Activated naive CD8-positive, alpha-beta T cell treated with anti-CD3 and anti-CD28 coated beads, Interleukin-2, amount 10 ng/mL, durations not matched to agents 7 days and 5 days (primary cell): ENCODE data around the gene C9orf152. TPM values are rescaled to one million over a fixed set of nuclear protein-coding genes. Genes with fewer than 3 reads are reported as not detected.
"Not testable (repeated sequence)": the region's sequence is repeated elsewhere in the genome, so short reads cannot be mapped to it uniquely, and the experiment has no call there.

ENCODE experiments used
- ATAC-seq: fragments of 150-1000 bp; cut with Tn5 transposase; one replicate; pipeline ENCODE4 v1.10.0; 2021; ENCODE audit warnings: low read depth, moderate library complexity
- POLR2A ChIA-PET: fragments of 350-600 bp; sonication (Branson Sonifier 250); formaldehyde crosslinking; loops from one replicate; lab custom pipeline; 2021; ENCODE audit warnings: antibody characterized with exemption; lab: Charles Lee
- DNase-seq: peaks from one replicate; pipeline ENCODE4 v3.0.0; 2021
- H3K27ac Mint-ChIP-seq: one replicate; pipeline ENCODE4 v1.8.0; 2022; ENCODE audit warnings: mild to moderate bottlenecking, mixed read lengths
- H3K27me3 Mint-ChIP-seq: one replicate; pipeline ENCODE4 v1.8.0; 2022; ENCODE audit warnings: mild to moderate bottlenecking, moderate library complexity, mixed read lengths
- H3K36me3 Mint-ChIP-seq: one replicate; pipeline ENCODE4 v1.8.0; 2021; ENCODE audit warnings: mild to moderate bottlenecking, mixed read lengths
- H3K4me1 Mint-ChIP-seq: one replicate; pipeline ENCODE4 v1.8.0; 2021; ENCODE audit warnings: mixed read lengths
- H3K4me3 Mint-ChIP-seq: one replicate; pipeline ENCODE4 v1.8.0; 2022; ENCODE audit warnings: mild to moderate bottlenecking, moderate library complexity, mixed read lengths
- H3K9me3 Mint-ChIP-seq: one replicate; pipeline ENCODE4 v1.8.0; 2021; ENCODE audit warnings: mixed read lengths
- total RNA-seq, 2 experiments: library from RNA; stranded (reverse); gene quantifications; one replicate each; pipeline ENCODE4 v1.2.3, GENCODE V29; 2021

C9orf152 gene
- not detected for total RNA-seq

DNA sequence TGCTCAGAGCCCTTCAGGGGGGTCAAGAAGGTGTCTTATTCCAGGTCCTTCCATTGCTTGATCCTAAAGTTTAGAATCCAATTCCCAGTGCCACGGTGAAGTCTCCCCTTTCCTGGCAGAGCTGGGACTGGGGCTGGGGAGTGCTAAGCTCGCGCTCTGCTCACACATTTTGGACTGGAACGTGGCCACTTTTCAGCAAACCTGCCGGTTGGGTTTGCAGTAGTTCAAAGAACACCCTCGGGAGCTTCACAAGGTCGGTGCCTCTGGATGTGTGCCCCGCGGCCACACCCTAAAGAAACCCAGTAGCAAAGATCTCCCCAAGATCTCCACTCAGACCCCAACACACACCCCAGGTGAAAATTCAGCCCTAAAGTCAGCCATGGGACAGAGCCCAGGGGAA, at the start of gene C9orf152:
Gene C9orf152 (minus strand): TSS at position 129 of the 400 bp plus-strand sequence. CDS start 580 bp downstream, outside the sequence.
- H3K27ac Mint-ChIP-seq: peak within 1 kb of the TSS; percentile 14
- peaks cover 3% of the 10 kb centered on the region for H3K9me3 Mint-ChIP-seq
- DNase-seq (no peak), ATAC-seq (no peak)
- H3K4me3 Mint-ChIP-seq: no peak within 1 kb of the TSS
- H3K4me1 Mint-ChIP-seq: no peaks in the 10 kb centered on the region
- POLR2A ChIA-PET: no interaction called here
- H3K36me3 Mint-ChIP-seq: no peaks in the 10 kb centered on the region
- peaks cover 6% of the 10 kb centered on the region for H3K27me3 Mint-ChIP-seq

GRCh38 chr9:110257097-110257841, 49.3 kb upstream of the C9orf152 start:
- peaks cover 12% of the 10 kb centered on the region for H3K27me3 Mint-ChIP-seq
- H3K4me3 Mint-ChIP-seq: peak overlapping the region; percentile 99
- DNase-seq: peak; percentile 35
- H3K36me3 Mint-ChIP-seq: peaks cover 7% of the 10 kb centered on the region
- no peaks in the 10 kb centered on the region for H3K9me3 Mint-ChIP-seq
- no peak for ATAC-seq
- H3K4me1 Mint-ChIP-seq: peaks cover 27% of the 10 kb centered on the region
- POLR2A ChIA-PET: interaction anchor here (0.5 to 1.8 kb wide), 8 partner anchors 59 to 1226 kb away, joined by 3 to 12 read pairs (median 4); partner anchors contain the start of gene ECPAS
- peak overlapping the region; percentile 99 for H3K27ac Mint-ChIP-seq

- H3K4me3 Mint-ChIP-seq: peak within 1 kb of the TSS; percentile 99
- peak within 1 kb of the TSS; percentile 99 for H3K27ac Mint-ChIP-seq
- H3K9me3 Mint-ChIP-seq: no peaks in the 10 kb centered on the region
- H3K36me3 Mint-ChIP-seq: peaks cover 7% of the 10 kb centered on the region
- ATAC-seq: peak; percentile 82
- peaks cover 27% of the 10 kb centered on the region for H3K4me1 Mint-ChIP-seq
- H3K27me3 Mint-ChIP-seq: peaks cover 9% of the 10 kb centered on the region
- POLR2A ChIA-PET: interaction anchor here (0.7 to 1.8 kb wide), 9 partner anchors 14 to 1227 kb away, joined by 3 to 12 read pairs (median 4); partner anchors contain the start of gene ECPAS
- DNase-seq: peak; percentile 92
Observed at GRCh38 chr9:110256380-110257096, 48.6 kb upstream of the C9orf152 start, which contains the start of gene TXN. Gene TXN, minus strand, starts transcription at chr9:110256507. Its CDS starts 72 bp downstream, at chr9:110256435.

DNA sequence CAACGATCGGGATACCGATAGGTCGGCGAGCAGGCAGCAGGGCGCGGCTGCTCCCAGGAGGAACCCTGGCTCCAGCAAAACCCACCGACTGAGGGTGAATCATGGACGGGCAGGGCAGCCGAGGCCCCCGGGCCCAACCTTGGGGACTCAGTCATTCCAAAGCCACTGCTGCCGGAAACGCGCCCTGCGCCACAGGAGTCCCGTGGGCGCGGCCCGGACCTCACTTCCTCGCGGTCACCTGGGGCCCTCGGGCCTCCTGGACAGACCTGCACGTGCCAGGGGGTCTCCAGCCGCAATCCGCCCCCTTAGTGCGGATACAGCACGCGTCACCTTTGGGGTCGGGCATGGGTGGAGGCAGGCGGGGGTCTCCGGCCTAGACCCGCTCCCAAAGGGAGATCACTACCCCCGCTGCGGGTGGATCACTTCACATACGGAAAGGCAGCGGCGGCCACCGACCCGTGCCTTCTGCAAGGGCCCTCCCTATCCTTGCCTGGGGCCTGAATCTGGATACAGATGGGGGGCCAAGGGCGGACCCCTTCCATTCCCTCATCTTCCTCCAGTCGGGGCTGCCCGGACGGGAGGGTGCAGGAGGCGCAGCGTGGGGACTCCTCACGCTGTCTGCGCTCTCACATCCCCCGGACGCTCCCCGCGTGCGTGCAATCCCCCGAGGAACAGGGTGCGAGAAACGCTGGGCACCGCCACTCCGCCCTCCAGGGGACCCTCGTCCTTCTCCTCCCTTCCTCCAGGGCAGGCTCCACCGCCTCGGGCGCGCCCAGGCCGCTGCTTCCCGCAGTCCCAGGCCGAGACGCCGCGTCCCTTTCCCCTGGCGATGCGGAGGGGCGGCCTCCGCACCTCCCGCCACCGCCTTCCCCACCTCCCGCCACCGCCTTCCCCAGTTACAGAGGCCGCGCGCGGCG, 47.8 kb upstream of the C9orf152 start:
- H3K36me3 Mint-ChIP-seq: peaks cover 9% of the 10 kb centered on the region
- peak overlapping the region; percentile 99 for H3K27ac Mint-ChIP-seq
- DNase-seq: peak; percentile 67
- peak overlapping the region; percentile 99 for H3K4me3 Mint-ChIP-seq
- POLR2A ChIA-PET: interaction anchor here (0.7 to 1.8 kb wide), 7 partner anchors 13 to 111 kb away, joined by 3 to 12 read pairs (median 4); no protein-coding TSS in a partner anchor
- H3K9me3 Mint-ChIP-seq: no peaks in the 10 kb centered on the region
- H3K4me1 Mint-ChIP-seq: peaks cover 29% of the 10 kb centered on the region
- ATAC-seq: peak; percentile 16
- H3K27me3 Mint-ChIP-seq: peaks cover 2% of the 10 kb centered on the region

DNA sequence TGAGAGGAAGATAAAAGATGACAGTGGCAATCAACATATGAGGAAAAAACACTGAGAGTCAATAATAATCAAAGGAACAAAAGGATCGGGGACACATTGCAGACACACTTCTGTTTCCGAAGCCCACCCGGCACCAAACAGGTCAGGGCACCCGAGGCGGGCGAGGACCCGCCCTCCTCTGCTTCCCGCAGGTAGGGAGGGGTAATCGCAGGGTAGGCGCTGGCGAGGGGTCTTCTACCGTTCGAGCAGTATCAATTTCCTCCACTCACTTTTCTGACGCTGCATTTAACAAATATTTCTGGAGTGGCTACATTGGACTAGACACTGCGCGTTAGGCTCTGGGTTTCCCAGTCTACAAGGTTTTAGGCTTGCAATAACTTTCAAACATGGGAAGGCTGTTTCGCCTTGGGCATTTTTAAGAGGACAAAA, 47.1 kb upstream of the C9orf152 start:
- Mint-ChIP-seq H3K4me1 (peaks cover 33% of the 10 kb centered on the region), H3K9me3 (no peaks in the 10 kb centered on the region), H3K27ac (peak overlapping the region; percentile 99), H3K27me3 (no peaks in the 10 kb centered on the region), H3K4me3 (peak overlapping the region; percentile 99), H3K36me3 (peaks cover 13% of the 10 kb centered on the region)
- DNase-seq: peak; percentile 37
- POLR2A ChIA-PET: no interaction called here
- no peak for ATAC-seq

GRCh38 chr9:110254500-110254899, 46.5 kb upstream of the C9orf152 start:
- peak overlapping the region; percentile 99 for H3K4me3 Mint-ChIP-seq
- H3K27ac Mint-ChIP-seq: peak overlapping the region; percentile 99
- H3K4me1 Mint-ChIP-seq: peaks cover 35% of the 10 kb centered on the region

DNA sequence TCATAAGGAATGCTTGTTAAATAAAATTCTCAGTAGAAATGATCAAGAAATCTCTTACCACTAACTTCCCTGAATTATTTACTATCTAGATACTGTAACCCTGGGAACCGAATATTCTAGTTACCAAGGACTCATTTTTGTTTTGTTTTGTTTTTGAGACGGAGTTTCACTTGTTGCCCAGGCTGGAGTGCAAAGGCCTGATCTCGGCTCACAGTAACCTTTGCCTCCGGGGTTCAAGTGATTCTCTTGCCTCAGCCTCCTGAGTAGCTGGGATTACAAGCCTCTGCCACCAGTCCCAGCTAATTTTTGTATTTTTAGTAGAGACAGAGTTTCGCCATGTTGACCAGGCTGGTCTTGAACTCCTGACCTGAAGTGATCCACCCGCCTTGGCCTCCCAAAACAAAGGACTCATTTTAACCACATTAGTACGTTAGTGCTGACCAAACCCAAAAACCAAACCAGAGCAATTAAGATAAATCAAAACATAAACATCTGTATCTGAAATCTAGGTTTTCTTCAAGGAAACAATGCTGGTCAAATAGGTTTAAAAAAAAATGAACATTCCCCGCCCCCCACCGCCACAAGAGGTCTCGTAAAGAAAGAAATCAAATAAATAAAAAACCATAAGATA, 44.7 kb upstream of the C9orf152 start:
- Mint-ChIP-seq H3K36me3 (peaks cover 24% of the 10 kb centered on the region), H3K9me3 (no peaks in the 10 kb centered on the region)

More at GRCh38 chr9:110254500-110254899, 46.5 kb upstream of the C9orf152 start:
- Mint-ChIP-seq H3K9me3 (no peaks in the 10 kb centered on the region), H3K27me3 (no peaks in the 10 kb centered on the region), H3K36me3 (peaks cover 15% of the 10 kb centered on the region)
- POLR2A ChIA-PET: no interaction called here
- ATAC-seq: no peak
- no peak for DNase-seq

GRCh38 chr9:110251770-110252169, 43.8 kb upstream of the C9orf152 start:
- POLR2A ChIA-PET, ATAC-seq, DNase-seq, H3K9me3 Mint-ChIP-seq, H3K27me3 Mint-ChIP-seq, H3K27ac Mint-ChIP-seq, H3K4me3 Mint-ChIP-seq: not testable (repeated sequence)
- Mint-ChIP-seq H3K4me1 (peaks cover 29% of the 10 kb centered on the region), H3K36me3 (peaks cover 27% of the 10 kb centered on the region)

More for the DNA sequence above, 44.7 kb upstream of the C9orf152 start:
- no peaks in the 10 kb centered on the region for H3K27me3 Mint-ChIP-seq
- no peak overlapping the region for H3K4me3 Mint-ChIP-seq
- DNase-seq (no peak), ATAC-seq (no peak)
- peaks cover 36% of the 10 kb centered on the region for H3K4me1 Mint-ChIP-seq
- no peak overlapping the region for H3K27ac Mint-ChIP-seq
- POLR2A ChIA-PET: no interaction called here

GRCh38 chr9:110251212-110251611, 43.3 kb upstream of the C9orf152 start:
- H3K4me3 Mint-ChIP-seq: no peak overlapping the region
- H3K36me3 Mint-ChIP-seq: peaks cover 31% of the 10 kb centered on the region
- no peaks in the 10 kb centered on the region for H3K9me3 Mint-ChIP-seq
- no peak overlapping the region for H3K27ac Mint-ChIP-seq
- no peak for DNase-seq
- no peak for ATAC-seq
- POLR2A ChIA-PET: interaction anchor here (0.7 kb wide), 1 partner anchor 329 kb away, joined by 7 read pairs; no protein-coding TSS in a partner anchor
- peaks cover 29% of the 10 kb centered on the region for H3K4me1 Mint-ChIP-seq
- no peaks in the 10 kb centered on the region for H3K27me3 Mint-ChIP-seq

GRCh38 chr9:110249603-110250002, 41.6 kb upstream of the C9orf152 start:
- no peak overlapping the region for H3K27ac Mint-ChIP-seq
- DNase-seq: no peak
- peaks cover 32% of the 10 kb centered on the region for H3K36me3 Mint-ChIP-seq
- POLR2A ChIA-PET: no interaction called here
- no peak for ATAC-seq
- H3K27me3 Mint-ChIP-seq: no peaks in the 10 kb centered on the region
- no peaks in the 10 kb centered on the region for H3K9me3 Mint-ChIP-seq
- no peak overlapping the region for H3K4me3 Mint-ChIP-seq
- peaks cover 25% of the 10 kb centered on the region for H3K4me1 Mint-ChIP-seq

- Mint-ChIP-seq H3K36me3 (peaks cover 35% of the 10 kb centered on the region), H3K9me3 (no peaks in the 10 kb centered on the region), H3K27ac (no peak overlapping the region), H3K27me3 (no peaks in the 10 kb centered on the region), H3K4me3 (no peak overlapping the region), H3K4me1 (peaks cover 17% of the 10 kb centered on the region)
- POLR2A ChIA-PET: no interaction called here
- ATAC-seq: no peak
- DNase-seq: no peak
Observed at GRCh38 chr9:110248361-110248760, 40.4 kb upstream of the C9orf152 start.

- H3K4me1 Mint-ChIP-seq: peaks cover 10% of the 10 kb centered on the region
- H3K9me3 Mint-ChIP-seq: no peaks in the 10 kb centered on the region
- no peak overlapping the region for H3K4me3 Mint-ChIP-seq
- POLR2A ChIA-PET: no interaction called here
- H3K27me3 Mint-ChIP-seq: no peaks in the 10 kb centered on the region
- peaks cover 36% of the 10 kb centered on the region for H3K36me3 Mint-ChIP-seq
- H3K27ac Mint-ChIP-seq: no peak overlapping the region
- DNase-seq (no peak), ATAC-seq (no peak)
Observed at GRCh38 chr9:110246214-110246613, 38.3 kb upstream of the C9orf152 start.
